Left ventricle myocardium inferior (tissue), 1 donor: ENCODE measurements around the gene LSM11. TPM values are rescaled to one million over a fixed set of nuclear protein-coding genes. Genes with fewer than 3 reads are reported as not detected.
A peak's percentile ranks its signal among the peaks of the same experiment; 100 is the strongest.
"Not testable (repeated sequence)": the region's sequence is repeated elsewhere in the genome, so short reads cannot be mapped to it uniquely, and the experiment has no call there.

Source experiments
- DNase-seq: peaks from one replicate; pipeline ENCODE4 v3.0.0-alpha.2; 2020
- H3K27ac ChIP-seq: fragments of 200-600 bp; replicated peaks from 2 replicates; pipeline ENCODE4 v1.8.0; 2021
- H3K27me3 ChIP-seq: fragments of 200-600 bp; 2 replicates; pipeline ENCODE4 v1.8.0; 2021; ENCODE audit warnings: low read depth
- H3K36me3 ChIP-seq: fragments of 200-600 bp; 2 replicates; pipeline ENCODE4 v1.8.0; 2021
- H3K4me1 ChIP-seq: fragments of 200-600 bp; 2 replicates; pipeline ENCODE4 v1.8.0; 2021
- H3K4me3 ChIP-seq: fragments of 200-600 bp; 2 replicates; pipeline ENCODE4 v1.8.0; 2021; ENCODE audit warnings: mild to moderate bottlenecking, moderate library complexity
- H3K9me3 ChIP-seq: fragments of 200-600 bp; replicated peaks from 2 replicates; pipeline ENCODE4 v1.8.0; 2021
- intact Hi-C: fragments of 100-400 bp; cut with micrococcal nuclease; formaldehyde crosslinking; loops from one replicate; pipeline ENCODE4 v1.11.0; 2022
- total RNA-seq: library from RNA; stranded (reverse); fragmentation: NEBNext Ultra II Directional; extraction: Animal tissue kit (Norgen Biotek cat#: 25700); gene quantifications from one replicate; pipeline ENCODE4 v1.2.1, GENCODE V29; 2021
- TF ChIP-seq, protein P1 (sequence below): fragments of 200-600 bp; IDR thresholded peaks from 2 replicates; pipeline ENCODE4 v1.8.0; 2021; ENCODE audit warnings: antibody characterized with exemption, mild to moderate bottlenecking, borderline replicate concordance
- donor health status: DM: no; HTN: yes; CAD: no; lungs with severe emphysema.

LSM11 gene
- total RNA-seq, 1 donor from 2014 or later, result 1.3 TPM

DNA sequence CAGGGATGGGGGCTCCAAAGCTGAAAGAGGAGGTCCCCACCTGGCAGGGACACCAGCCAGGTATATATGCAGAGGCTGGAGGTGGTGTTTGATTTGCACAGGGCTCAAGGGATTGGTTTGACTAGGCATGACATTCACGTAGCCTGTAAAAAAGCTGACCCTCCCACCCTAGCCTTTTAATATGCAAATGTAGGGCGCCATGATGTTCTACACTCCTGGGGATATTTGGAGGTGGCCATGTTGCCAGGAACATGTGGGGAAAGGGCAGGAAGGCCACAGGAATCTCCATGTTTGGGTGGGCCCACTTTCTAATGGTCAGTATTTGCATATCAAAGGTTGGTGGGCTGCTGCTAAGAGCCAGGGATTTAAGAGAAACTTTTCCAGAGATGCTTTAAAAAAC lies 24.3 kb upstream of the LSM11 start:
- no peaks in the 10 kb centered on the region for H3K36me3 ChIP-seq
- H3K9me3 ChIP-seq, result peaks cover 3% of the 10 kb centered on the region
- H3K27ac ChIP-seq, result no peak overlapping the region
- DNase-seq, result no peak
- H3K27me3 ChIP-seq, result no peaks in the 10 kb centered on the region
- intact Hi-C loops, result loop anchor here (2.0 kb wide), 1 partner anchor 286 kb away; no protein-coding TSS in a partner anchor
- peaks cover 8% of the 10 kb centered on the region for H3K4me1 ChIP-seq
- TF ChIP-seq, protein P1, sequence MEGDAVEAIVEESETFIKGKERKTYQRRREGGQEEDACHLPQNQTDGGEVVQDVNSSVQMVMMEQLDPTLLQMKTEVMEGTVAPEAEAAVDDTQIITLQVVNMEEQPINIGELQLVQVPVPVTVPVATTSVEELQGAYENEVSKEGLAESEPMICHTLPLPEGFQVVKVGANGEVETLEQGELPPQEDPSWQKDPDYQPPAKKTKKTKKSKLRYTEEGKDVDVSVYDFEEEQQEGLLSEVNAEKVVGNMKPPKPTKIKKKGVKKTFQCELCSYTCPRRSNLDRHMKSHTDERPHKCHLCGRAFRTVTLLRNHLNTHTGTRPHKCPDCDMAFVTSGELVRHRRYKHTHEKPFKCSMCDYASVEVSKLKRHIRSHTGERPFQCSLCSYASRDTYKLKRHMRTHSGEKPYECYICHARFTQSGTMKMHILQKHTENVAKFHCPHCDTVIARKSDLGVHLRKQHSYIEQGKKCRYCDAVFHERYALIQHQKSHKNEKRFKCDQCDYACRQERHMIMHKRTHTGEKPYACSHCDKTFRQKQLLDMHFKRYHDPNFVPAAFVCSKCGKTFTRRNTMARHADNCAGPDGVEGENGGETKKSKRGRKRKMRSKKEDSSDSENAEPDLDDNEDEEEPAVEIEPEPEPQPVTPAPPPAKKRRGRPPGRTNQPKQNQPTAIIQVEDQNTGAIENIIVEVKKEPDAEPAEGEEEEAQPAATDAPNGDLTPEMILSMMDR, result no peak
- no peak overlapping the region for H3K4me3 ChIP-seq

DNA sequence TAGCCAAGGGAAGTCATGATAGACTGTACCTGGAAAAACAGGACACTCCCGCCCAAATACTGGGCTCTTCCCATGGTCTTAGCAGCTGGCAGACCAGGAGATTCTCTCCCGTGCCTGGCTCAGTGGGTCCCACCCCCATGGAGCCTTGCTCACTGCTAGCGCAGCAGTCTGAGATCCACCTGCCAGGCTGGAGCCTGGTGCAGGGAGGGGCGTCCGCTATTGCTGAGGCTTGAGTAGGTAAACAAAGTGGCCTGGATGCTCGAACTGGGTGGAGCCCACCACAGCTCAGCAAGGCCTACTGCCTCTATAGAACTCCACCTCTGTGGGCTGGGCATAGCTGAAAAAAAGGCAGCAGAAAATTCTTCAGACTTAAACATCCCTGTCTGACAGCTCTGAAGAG lies 22.4 kb upstream of the LSM11 start:
- intact Hi-C loops, result no loop called here
- DNase-seq, result no peak
- H3K4me3 ChIP-seq, result no peak overlapping the region
- H3K36me3 ChIP-seq, result no peaks in the 10 kb centered on the region
- peaks cover 8% of the 10 kb centered on the region for H3K4me1 ChIP-seq
- peaks cover 3% of the 10 kb centered on the region for H3K9me3 ChIP-seq
- TF ChIP-seq, protein P1, result no peak
- H3K27ac ChIP-seq, result no peak overlapping the region
- no peaks in the 10 kb centered on the region for H3K27me3 ChIP-seq

DNA sequence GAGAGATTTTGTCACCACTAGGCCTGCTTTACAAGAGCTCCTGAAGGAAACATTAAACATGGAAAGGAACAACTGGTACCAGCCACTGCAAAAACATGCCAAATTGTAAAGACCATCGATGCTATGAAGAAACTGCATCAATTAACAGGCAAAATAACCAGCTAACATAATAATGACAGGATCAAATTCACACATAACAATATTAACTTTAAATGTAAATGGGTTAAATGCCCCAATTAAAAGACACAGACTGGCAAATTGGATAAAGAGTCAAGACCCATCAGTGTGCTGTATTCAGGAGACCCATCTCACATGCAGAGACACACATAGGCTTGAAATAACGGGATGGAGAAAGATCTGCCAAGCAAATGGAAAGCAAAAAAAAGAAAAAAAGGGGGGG lies 20.6 kb upstream of the LSM11 start:
- H3K4me1 ChIP-seq, DNase-seq, H3K27ac ChIP-seq, H3K4me3 ChIP-seq, H3K27me3 ChIP-seq, H3K9me3 ChIP-seq, H3K36me3 ChIP-seq, intact Hi-C loops: not testable (repeated sequence)

DNA sequence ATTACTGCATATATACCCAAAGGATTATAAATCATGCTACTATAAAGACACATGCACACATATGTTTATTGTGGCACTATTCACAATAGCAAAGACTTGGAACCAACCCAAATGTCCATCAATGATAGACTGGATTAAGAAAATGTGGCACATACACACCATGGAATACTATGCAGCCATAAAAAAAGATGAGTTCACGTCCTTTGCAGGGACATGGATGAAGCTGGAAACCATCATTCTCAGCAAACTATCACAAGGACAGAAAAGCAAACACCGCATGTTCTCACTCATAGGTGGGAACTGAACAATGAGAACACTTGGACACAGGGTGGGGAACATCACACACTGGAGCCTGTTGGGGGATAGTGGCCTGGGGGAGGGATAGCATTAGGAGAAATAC lies 16.9 kb upstream of the LSM11 start:
- H3K36me3 ChIP-seq, H3K27me3 ChIP-seq, H3K27ac ChIP-seq, H3K4me1 ChIP-seq, intact Hi-C loops, DNase-seq, H3K4me3 ChIP-seq, H3K9me3 ChIP-seq: not testable (repeated sequence)

DNA sequence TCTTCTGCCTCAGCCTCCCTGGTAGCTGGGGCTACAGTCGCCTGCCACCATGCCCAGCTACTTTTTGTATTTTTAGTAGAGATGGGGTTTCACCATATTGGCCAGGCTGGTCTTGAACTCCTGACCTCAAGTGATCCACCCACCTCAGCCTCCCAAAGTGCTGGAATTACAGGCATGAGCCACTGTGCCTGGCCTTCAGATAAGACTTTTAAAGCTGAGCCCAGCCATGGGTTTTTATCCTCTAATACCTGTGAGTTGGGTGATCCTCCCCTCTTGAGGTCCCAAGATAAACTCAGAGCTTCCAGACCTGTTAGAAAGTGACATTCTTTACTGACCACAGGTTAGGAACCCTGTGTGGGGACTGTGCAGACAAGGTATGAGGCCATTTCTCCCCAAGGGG lies 15.7 kb upstream of the LSM11 start:
- intact Hi-C loops, H3K9me3 ChIP-seq: not testable (repeated sequence)

DNA sequence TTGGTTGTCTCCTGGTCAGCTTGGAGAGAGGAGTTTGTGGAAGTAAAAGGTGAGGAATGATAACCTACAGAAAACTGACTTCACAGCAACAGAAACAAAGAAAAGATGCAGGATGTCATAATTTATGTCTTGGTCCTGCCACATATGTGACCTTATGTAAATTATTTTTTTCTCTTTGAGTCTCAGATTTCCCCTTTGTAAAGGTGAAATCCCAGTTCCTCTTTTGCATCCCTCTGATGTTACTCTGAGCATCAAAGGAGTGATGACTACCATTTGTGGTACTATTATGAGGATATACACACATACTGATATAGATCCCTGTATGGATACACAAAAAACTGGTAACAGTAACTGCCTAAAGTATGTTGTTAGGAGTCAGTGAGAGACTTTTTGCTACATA lies 13.7 kb upstream of the LSM11 start:
- intact Hi-C loops, result no loop called here
- peaks cover 12% of the 10 kb centered on the region for H3K36me3 ChIP-seq
- H3K27me3 ChIP-seq, result no peaks in the 10 kb centered on the region
- H3K4me3 ChIP-seq, result no peak overlapping the region
- TF ChIP-seq, protein P1, result no peak
- no peak overlapping the region for H3K27ac ChIP-seq
- no peak for DNase-seq
- no peaks in the 10 kb centered on the region for H3K9me3 ChIP-seq
- peaks cover 11% of the 10 kb centered on the region for H3K4me1 ChIP-seq

More for the DNA sequence above, 15.7 kb upstream of the LSM11 start:
- not testable (repeated sequence) for H3K27ac ChIP-seq, H3K27me3 ChIP-seq, DNase-seq, H3K4me3 ChIP-seq, H3K36me3 ChIP-seq
- peaks cover 11% of the 10 kb centered on the region for H3K4me1 ChIP-seq

DNA sequence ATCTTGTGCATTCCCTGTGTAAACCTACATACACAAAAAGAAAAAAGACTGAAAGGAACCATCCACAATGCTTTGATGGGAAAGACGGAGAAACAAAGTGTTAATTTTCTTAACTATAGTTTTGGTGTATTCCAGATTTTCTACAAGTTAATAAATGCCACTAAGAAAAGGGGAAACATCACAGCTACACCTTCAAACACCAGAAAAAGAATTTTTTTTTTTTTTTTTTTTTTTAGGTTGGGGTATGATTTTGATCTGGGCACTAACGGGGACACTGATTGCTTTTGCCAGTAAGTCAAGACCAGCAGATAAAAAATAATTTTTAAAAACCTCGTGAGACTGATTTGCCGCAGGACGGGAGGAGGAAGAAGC lies 12.6 kb upstream of the LSM11 start:
- TF ChIP-seq, protein P1, result no peak
- Histone ChIP-seq H3K4me1 (peaks cover 11% of the 10 kb centered on the region), H3K4me3 (peak overlapping the region; percentile 81), H3K27ac (peak overlapping the region; percentile 96), H3K36me3 (peaks cover 20% of the 10 kb centered on the region), H3K9me3 (no peaks in the 10 kb centered on the region), H3K27me3 (no peaks in the 10 kb centered on the region)
- intact Hi-C loops, result no loop called here
- DNase-seq, result no peak
